GM23338 (cell line): ENCODE measurements around the gene HDAC5.

ENCODE experiments used
- CREB1 ChIP-seq: fragments of 250-450 bp; sonication (Bioruptor Pico); IDR thresholded peaks from 2 replicates; pipeline ENCODE4 v1.5.0; 2020; ENCODE audit warnings: low read depth, mild to moderate bottlenecking, moderate library complexity
- CTCF ChIP-seq, 2 experiments: fragments of 200-600 bp in 1 of 2; sonication (generic) in 1 of 2; conservative IDR thresholded peaks; 2 replicates each; pipeline versions ENCODE4 v1.5.1 to v1.6.1; 2016 to 2017; ENCODE audit warnings: antibody characterized with exemption in 2 of 2, low read depth in 2 of 2, mild to moderate bottlenecking in 2 of 2, moderate library complexity in 1 of 2
- ETS1 ChIP-seq: IDR thresholded peaks from 2 replicates; pipeline ENCODE4 v1.6.1; 2016; ENCODE audit warnings: antibody characterized with exemption
- EZH2 ChIP-seq: fragments of 200-600 bp; sonication (generic); IDR thresholded peaks from one replicate; pipeline ENCODE4 v1.8.0; 2017; ENCODE audit warnings: antibody characterized with exemption, mild to moderate bottlenecking, low read depth; ENCODE audit not compliant: unreplicated experiment
- EZH2phosphoT487 ChIP-seq: fragments of 200-600 bp; sonication (generic); IDR thresholded peaks from one replicate; pipeline ENCODE4 v1.8.1; 2018; ENCODE audit warnings: antibody characterized with exemption; ENCODE audit not compliant: unreplicated experiment
- JUNB ChIP-seq: IDR thresholded peaks from one replicate; pipeline ENCODE4 v1.6.1; 2016; ENCODE audit warnings: antibody characterized with exemption; ENCODE audit not compliant: unreplicated experiment
- POLR2AphosphoS5 ChIP-seq: IDR thresholded peaks from 2 replicates; pipeline ENCODE4 v1.6.1; 2016; ENCODE audit warnings: antibody characterized with exemption, low read depth
- STAT1 ChIP-seq: IDR thresholded peaks from one replicate; pipeline ENCODE4 v1.6.1; 2016; ENCODE audit warnings: antibody characterized with exemption; ENCODE audit not compliant: unreplicated experiment
- ZNF331 ChIP-seq: fragments of 250-450 bp; sonication (Bioruptor Pico); IDR thresholded peaks from 2 replicates; pipeline ENCODE4 v1.5.0; 2020; ENCODE audit warnings: low read depth, mild to moderate bottlenecking, moderate library complexity
- ZNF462 ChIP-seq: fragments of 250-450 bp; sonication (Bioruptor Pico); IDR thresholded peaks from 2 replicates; pipeline ENCODE4 v1.5.0; 2020; ENCODE audit warnings: mild to moderate bottlenecking, moderate library complexity
- TF ChIP-seq, protein P1 (sequence below): IDR thresholded peaks from one replicate; pipeline ENCODE4 v1.6.1; 2018; ENCODE audit warnings: antibody characterized with exemption; ENCODE audit not compliant: unreplicated experiment

- TF ChIP-seq CTCF (conservative IDR thresholded peaks at IDR 0.05; ENCODE audit: low read depth in 2 of 2) (no peak), EZH2phosphoT487 (no peak), EZH2 (no peak), CREB1 (no peak), POLR2AphosphoS5 (no peak), JUNB (no peak), STAT1 (no peak), ZNF331 (CRISPR knock-in tag) (no peak), ETS1 (no peak), ZNF462 (CRISPR knock-in tag) (no peak)
- TF ChIP-seq, protein P1, sequence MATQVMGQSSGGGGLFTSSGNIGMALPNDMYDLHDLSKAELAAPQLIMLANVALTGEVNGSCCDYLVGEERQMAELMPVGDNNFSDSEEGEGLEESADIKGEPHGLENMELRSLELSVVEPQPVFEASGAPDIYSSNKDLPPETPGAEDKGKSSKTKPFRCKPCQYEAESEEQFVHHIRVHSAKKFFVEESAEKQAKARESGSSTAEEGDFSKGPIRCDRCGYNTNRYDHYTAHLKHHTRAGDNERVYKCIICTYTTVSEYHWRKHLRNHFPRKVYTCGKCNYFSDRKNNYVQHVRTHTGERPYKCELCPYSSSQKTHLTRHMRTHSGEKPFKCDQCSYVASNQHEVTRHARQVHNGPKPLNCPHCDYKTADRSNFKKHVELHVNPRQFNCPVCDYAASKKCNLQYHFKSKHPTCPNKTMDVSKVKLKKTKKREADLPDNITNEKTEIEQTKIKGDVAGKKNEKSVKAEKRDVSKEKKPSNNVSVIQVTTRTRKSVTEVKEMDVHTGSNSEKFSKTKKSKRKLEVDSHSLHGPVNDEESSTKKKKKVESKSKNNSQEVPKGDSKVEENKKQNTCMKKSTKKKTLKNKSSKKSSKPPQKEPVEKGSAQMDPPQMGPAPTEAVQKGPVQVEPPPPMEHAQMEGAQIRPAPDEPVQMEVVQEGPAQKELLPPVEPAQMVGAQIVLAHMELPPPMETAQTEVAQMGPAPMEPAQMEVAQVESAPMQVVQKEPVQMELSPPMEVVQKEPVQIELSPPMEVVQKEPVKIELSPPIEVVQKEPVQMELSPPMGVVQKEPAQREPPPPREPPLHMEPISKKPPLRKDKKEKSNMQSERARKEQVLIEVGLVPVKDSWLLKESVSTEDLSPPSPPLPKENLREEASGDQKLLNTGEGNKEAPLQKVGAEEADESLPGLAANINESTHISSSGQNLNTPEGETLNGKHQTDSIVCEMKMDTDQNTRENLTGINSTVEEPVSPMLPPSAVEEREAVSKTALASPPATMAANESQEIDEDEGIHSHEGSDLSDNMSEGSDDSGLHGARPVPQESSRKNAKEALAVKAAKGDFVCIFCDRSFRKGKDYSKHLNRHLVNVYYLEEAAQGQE, result no peak
These were observed 41.8 kb downstream of the HDAC5 start for GRCh38 chr17:44081681-44082080.
